Keratinocyte (primary cell): ENCODE data around the gene ALDH4A1. TPM values are rescaled to one million over a fixed set of nuclear protein-coding genes. Genes with fewer than 3 reads are reported as not detected.

Experiments
- DNase-seq: peaks from one replicate; pipeline ENCODE4 v3.0.0-alpha.2; 2011; ENCODE audit warnings: low read depth, missing footprints, low spot score
- FAIRE-seq: peaks from 2 replicates; lab custom pipeline; 2011; peaks lifted over from hg19 to GRCh38; lab: Jason Lieb, UNC
- H2AFZ ChIP-seq: 2 replicates; pipeline ENCODE4 v1.6.0; 2012; ENCODE audit warnings: low read length, control low read depth, inconsistent platforms; ENCODE audit not compliant: control insufficient read depth
- H3K27ac ChIP-seq: 2 replicates; pipeline ENCODE4 v1.5.1; 2011; ENCODE audit warnings: low read length; ENCODE audit not compliant: control insufficient read depth, insufficient read depth
- H3K27me3 ChIP-seq: 3 replicates; pipeline ENCODE4 v1.6.0; 2011; ENCODE audit warnings: low read length; ENCODE audit not compliant: control insufficient read depth, insufficient read depth; ENCODE audit errors: extremely low read depth
- H3K36me3 ChIP-seq, 2 experiments: 2 replicates in 1 of 2; 3 replicates in 1 of 2; pipeline ENCODE4 v1.5.1; 2011; ENCODE audit warnings: low read length in 2 of 2, mild to moderate bottlenecking in 1 of 2; ENCODE audit not compliant: control insufficient read depth in 2 of 2, insufficient read depth in 2 of 2; ENCODE audit errors: extremely low read depth in 1 of 2
- H3K4me1 ChIP-seq: 3 replicates; pipeline ENCODE4 v1.5.1; 2011; ENCODE audit warnings: low read length; ENCODE audit not compliant: control insufficient read depth, insufficient read depth; ENCODE audit errors: extremely low read depth
- H3K4me2 ChIP-seq: 3 replicates; pipeline ENCODE4 v1.6.0; 2011; ENCODE audit warnings: low read depth, low read length; ENCODE audit not compliant: control insufficient read depth, insufficient read depth; ENCODE audit errors: extremely low read depth
- H3K4me3 ChIP-seq, 3 experiments: fragments of 200-600 bp in 1 of 3; sonication (generic) in 1 of 3; 2 replicates in 2 of 3; 3 replicates in 1 of 3; pipeline ENCODE4 v1.5.1; 2011 to 2016; ENCODE audit warnings: low read length in 3 of 3, mild to moderate bottlenecking in 3 of 3, control low read depth in 2 of 3, inconsistent platforms in 1 of 3, low read depth in 1 of 3, mixed read lengths in 1 of 3, mixed run types in 1 of 3, moderate library complexity in 1 of 3; ENCODE audit not compliant: control insufficient read depth in 2 of 3, insufficient read depth in 2 of 3; ENCODE audit errors: extremely low read depth in 1 of 3
- H3K79me2 ChIP-seq: 2 replicates; pipeline ENCODE4 v1.6.0; 2012; ENCODE audit warnings: low read length; ENCODE audit not compliant: control insufficient read depth, insufficient read depth
- H3K9ac ChIP-seq: 3 replicates; pipeline ENCODE4 v1.6.0; 2011; ENCODE audit warnings: low read length; ENCODE audit not compliant: control insufficient read depth, insufficient read depth; ENCODE audit errors: extremely low read depth
- H3K9me1 ChIP-seq: 3 replicates; pipeline ENCODE4 v1.6.0; 2011; ENCODE audit warnings: low read length; ENCODE audit not compliant: control insufficient read depth, insufficient read depth; ENCODE audit errors: extremely low read depth
- H3K9me3 ChIP-seq: 2 replicates; pipeline ENCODE4 v1.5.1; 2012; ENCODE audit warnings: low read depth, low read length; ENCODE audit not compliant: control insufficient read depth
- H4K20me1 ChIP-seq: 3 replicates; pipeline ENCODE4 v1.6.0; 2011; ENCODE audit warnings: low read length; ENCODE audit not compliant: control insufficient read depth, insufficient read depth; ENCODE audit errors: extremely low read depth
- CTCF ChIP-seq, 3 experiments: IDR thresholded peaks in 1 of 3; conservative IDR thresholded peaks in 1 of 3; optimal IDR thresholded peaks in 1 of 3; 2 replicates in 2 of 3; 3 replicates in 1 of 3; pipeline versions ENCODE3 to v1.5.1; 2011; ENCODE audit warnings: low read length in 3 of 3, mild to moderate bottlenecking in 3 of 3, moderate library complexity in 2 of 3, control low read depth in 1 of 3, inconsistent platforms in 1 of 3; ENCODE audit not compliant: insufficient read depth in 2 of 3; ENCODE audit errors: extremely low read depth in 1 of 3
- EZH2 ChIP-seq: IDR thresholded peaks from one replicate; pipeline ENCODE4 v1.6.1; 2012; ENCODE audit warnings: inconsistent platforms, mild to moderate bottlenecking, low read length, moderate library complexity
- dilution Hi-C: fragments of 300-500 bp; cut with MboI; formaldehyde crosslinking; loops from one replicate; pipeline ENCODE4 v1.7.0; 2020; ENCODE audit warnings: low sequenced_read_pairs; ENCODE audit not compliant: extremely low pct_ligation_motif_present
- polyA plus RNA-seq, 5 experiments: library from polyadenylated mRNA; depleted of rRNA in 3 of 5; stranded (reverse) in 3 of 5; stranded (forward) in 1 of 5; unstranded in 1 of 5; fragments of >200 nt; gene quantifications; 1 replicate in 1 of 5; 2 replicates in 3 of 5; 3 replicates in 1 of 5; pipeline versions ENCODE4 v1.2.1 to v1.2.3, GENCODE V29; 2011 to 2012; ENCODE audit warnings: missing spikeins in 2 of 5, low read depth in 1 of 5, low replicate concordance in 1 of 5

Gene ALDH4A1
- polyA plus RNA-seq, 1 donor (not counting 4 experiments of a cell fraction or from before 2014, with no cell fraction given): 52.7 TPM

GRCh38 chr1:18928406-18928805 is 26.1 kb upstream of the ALDH4A1 start:
- DNase-seq: no peak
- no peak for FAIRE-seq
- Histone ChIP-seq H2AFZ (no peak overlapping the region), H3K4me2 (peak overlapping the region; percentile 49), H3K4me1 (peaks cover 90% of the 10 kb centered on the region), H3K27ac (peak overlapping the region; percentile 95), H4K20me1 (peaks cover 3% of the 10 kb centered on the region), H3K36me3 (peaks cover 2 to 17% of the 10 kb centered on the region in 2 experiments), H3K79me2 (peaks cover 82% of the 10 kb centered on the region), H3K9ac (peak overlapping the region; percentile 64), H3K9me1 (peaks cover 2% of the 10 kb centered on the region), H3K4me3 (no peak overlapping the region), H3K27me3 (no peaks in the 10 kb centered on the region), H3K9me3 (no peaks in the 10 kb centered on the region)
- TF ChIP-seq CTCF (optimal IDR thresholded peaks at IDR 0.05 in 1 of 3, IDR thresholded peaks at IDR 0.05 in 1 of 3, conservative IDR thresholded peaks at IDR 0.05 in 1 of 3; ENCODE audit: extremely low read depth in 1 of 3, insufficient read depth in 2 of 3, low read length in 3 of 3) (no peak), EZH2 (no peak)
- dilution Hi-C loops: no loop called here

GRCh38 chr1:18927654-18928272 is 25.4 kb upstream of the ALDH4A1 start:
- DNase-seq (no peak), FAIRE-seq (peak; percentile 85)
- peaks cover 90% of the 10 kb centered on the region for H3K4me1 ChIP-seq
- H3K9me3 ChIP-seq: no peaks in the 10 kb centered on the region
- peaks cover 82% of the 10 kb centered on the region for H3K79me2 ChIP-seq
- peak overlapping the region in 1 of 3 experiments; percentile 4 for H3K4me3 ChIP-seq
- TF ChIP-seq CTCF (optimal IDR thresholded peaks at IDR 0.05 in 1 of 3, IDR thresholded peaks at IDR 0.05 in 1 of 3, conservative IDR thresholded peaks at IDR 0.05 in 1 of 3; ENCODE audit: extremely low read depth in 1 of 3, insufficient read depth in 2 of 3, low read length in 3 of 3) (no peak), EZH2 (no peak)
- H3K4me2 ChIP-seq: peak overlapping the region; percentile 73
- no peaks in the 10 kb centered on the region for H3K27me3 ChIP-seq
- peaks cover 3% of the 10 kb centered on the region for H4K20me1 ChIP-seq
- no peak overlapping the region for H2AFZ ChIP-seq
- H3K9me1 ChIP-seq: peaks cover 2% of the 10 kb centered on the region
- dilution Hi-C loops: no loop called here
- H3K9ac ChIP-seq: peak overlapping the region; percentile 64
- peaks cover 2 to 13% of the 10 kb centered on the region in 2 experiments for H3K36me3 ChIP-seq
- H3K27ac ChIP-seq: peak overlapping the region; percentile 95
